DOHH2 (cell line): ENCODE measurements around the gene PLSCR4.

Source experiments
- H3F3A ChIP-seq: fragments of 200-600 bp; sonication (generic), shearing (Covaris generic); 2 replicates; pipeline ENCODE4 v1.6.0; 2016; ENCODE audit warnings: antibody characterized with exemption, mild to moderate bottlenecking; ENCODE audit not compliant: control insufficient read depth, insufficient read depth
- H3K27ac ChIP-seq: fragments of 200-600 bp; sonication (generic); 2 replicates; pipeline ENCODE4 v1.5.1; 2014; ENCODE audit warnings: low read depth, mild to moderate bottlenecking, low read length, moderate library complexity
- H3K27me3 ChIP-seq: fragments of 200-600 bp; sonication (generic); 2 replicates; pipeline ENCODE4 v1.6.1; 2014; ENCODE audit warnings: mild to moderate bottlenecking, low read length, mixed read lengths; ENCODE audit not compliant: control insufficient read depth
- H3K36me3 ChIP-seq: fragments of 200-600 bp; sonication (generic); 2 replicates; pipeline ENCODE4 v1.6.1; 2014; ENCODE audit warnings: mild to moderate bottlenecking, low read length, moderate library complexity, mixed read lengths; ENCODE audit not compliant: control insufficient read depth
- H3K4me1 ChIP-seq: fragments of 200-600 bp; sonication (generic); 2 replicates; pipeline ENCODE4 v1.6.1; 2014; ENCODE audit warnings: mild to moderate bottlenecking, low read length, mixed read lengths; ENCODE audit not compliant: control insufficient read depth
- H3K4me2 ChIP-seq: fragments of 200-600 bp; sonication (generic); 2 replicates; pipeline ENCODE4 v1.6.0; 2014; ENCODE audit warnings: mild to moderate bottlenecking, low read length, moderate library complexity
- H3K4me3 ChIP-seq: fragments of 200-600 bp; sonication (generic); 2 replicates; pipeline ENCODE4 v1.5.1; 2014; ENCODE audit warnings: mild to moderate bottlenecking, low read length, mixed read lengths
- H3K79me2 ChIP-seq: fragments of 200-600 bp; sonication (generic); 2 replicates; pipeline ENCODE4 v1.6.1; 2014; ENCODE audit warnings: mild to moderate bottlenecking, low read length, mixed read lengths; ENCODE audit not compliant: control insufficient read depth
- H3K9me2 ChIP-seq: fragments of 200-600 bp; sonication (generic); replicated peaks from 2 replicates; pipeline ENCODE4 v1.6.1; 2014; ENCODE audit warnings: mild to moderate bottlenecking, low read length, mixed read lengths; ENCODE audit not compliant: control insufficient read depth
- H3K9me3 ChIP-seq: fragments of 200-600 bp; sonication (generic); 2 replicates; pipeline ENCODE4 v1.6.1; 2014; ENCODE audit warnings: antibody characterized with exemption, low read length, mixed read lengths; ENCODE audit not compliant: control insufficient read depth, insufficient read depth
- H4K20me1 ChIP-seq: fragments of 200-600 bp; sonication (generic); 2 replicates; pipeline ENCODE4 v1.6.0; 2014; ENCODE audit warnings: low read depth, mild to moderate bottlenecking, antibody characterized with exemption, low read length, moderate library complexity; ENCODE audit not compliant: control insufficient read depth, insufficient read depth
- EZH2phosphoT487 ChIP-seq: fragments of 200-600 bp; sonication (generic); IDR thresholded peaks from 2 replicates; pipeline ENCODE4 v1.6.1; 2017; ENCODE audit warnings: borderline replicate concordance, mild to moderate bottlenecking, antibody characterized with exemption, low read length, moderate library complexity, mixed read lengths
- TF ChIP-seq, protein P1 (sequence below): fragments of 200-600 bp; sonication (generic); IDR thresholded peaks from one replicate; pipeline ENCODE4 v1.5.1; 2014; ENCODE audit warnings: antibody characterized with exemption, mild to moderate bottlenecking, low read depth, low read length; ENCODE audit not compliant: poor library complexity, severe bottlenecking

PLSCR4 gene

GRCh38 chr3:146156095-146156494, 94.8 kb downstream of the PLSCR4 start:
- Histone ChIP-seq H3K4me2 (no peak overlapping the region), H4K20me1 (no peaks in the 10 kb centered on the region), H3K4me3 (no peak overlapping the region), H3K36me3 (no peaks in the 10 kb centered on the region), H3K9me2 (no peaks in the 10 kb centered on the region), H3K4me1 (no peaks in the 10 kb centered on the region), H3K79me2 (no peaks in the 10 kb centered on the region), H3F3A (no peaks in the 10 kb centered on the region), H3K27me3 (no peaks in the 10 kb centered on the region), H3K27ac (no peak overlapping the region), H3K9me3 (no peaks in the 10 kb centered on the region)
- TF ChIP-seq, protein P1, sequence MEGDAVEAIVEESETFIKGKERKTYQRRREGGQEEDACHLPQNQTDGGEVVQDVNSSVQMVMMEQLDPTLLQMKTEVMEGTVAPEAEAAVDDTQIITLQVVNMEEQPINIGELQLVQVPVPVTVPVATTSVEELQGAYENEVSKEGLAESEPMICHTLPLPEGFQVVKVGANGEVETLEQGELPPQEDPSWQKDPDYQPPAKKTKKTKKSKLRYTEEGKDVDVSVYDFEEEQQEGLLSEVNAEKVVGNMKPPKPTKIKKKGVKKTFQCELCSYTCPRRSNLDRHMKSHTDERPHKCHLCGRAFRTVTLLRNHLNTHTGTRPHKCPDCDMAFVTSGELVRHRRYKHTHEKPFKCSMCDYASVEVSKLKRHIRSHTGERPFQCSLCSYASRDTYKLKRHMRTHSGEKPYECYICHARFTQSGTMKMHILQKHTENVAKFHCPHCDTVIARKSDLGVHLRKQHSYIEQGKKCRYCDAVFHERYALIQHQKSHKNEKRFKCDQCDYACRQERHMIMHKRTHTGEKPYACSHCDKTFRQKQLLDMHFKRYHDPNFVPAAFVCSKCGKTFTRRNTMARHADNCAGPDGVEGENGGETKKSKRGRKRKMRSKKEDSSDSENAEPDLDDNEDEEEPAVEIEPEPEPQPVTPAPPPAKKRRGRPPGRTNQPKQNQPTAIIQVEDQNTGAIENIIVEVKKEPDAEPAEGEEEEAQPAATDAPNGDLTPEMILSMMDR, result no peak
- no peak for TF ChIP-seq EZH2phosphoT487

DNA sequence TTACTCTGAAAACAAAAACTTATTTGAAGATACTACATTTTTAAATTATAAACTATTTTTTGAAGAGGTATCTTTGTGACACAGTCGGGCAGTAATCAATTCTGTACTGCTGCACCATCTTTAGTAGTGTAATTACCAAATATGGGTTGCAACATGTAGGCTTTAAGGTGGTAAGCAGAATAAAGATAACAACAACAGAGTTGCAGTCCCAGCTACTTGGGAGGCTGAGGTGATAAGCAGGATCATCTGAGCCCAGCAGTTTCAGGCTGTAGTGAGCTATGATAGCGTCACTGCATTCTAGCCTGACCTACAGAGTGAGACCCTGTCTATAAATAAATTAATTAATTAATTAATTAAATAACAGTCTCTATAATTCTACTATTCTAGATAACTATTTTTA, 95.9 kb downstream of the PLSCR4 start:
- Histone ChIP-seq H3K27me3 (no peaks in the 10 kb centered on the region), H3K36me3 (no peaks in the 10 kb centered on the region), H3K4me2 (no peak overlapping the region), H4K20me1 (no peaks in the 10 kb centered on the region), H3K9me3 (no peaks in the 10 kb centered on the region), H3K4me3 (no peak overlapping the region), H3F3A (no peaks in the 10 kb centered on the region), H3K79me2 (no peaks in the 10 kb centered on the region), H3K27ac (no peak overlapping the region), H3K9me2 (no peaks in the 10 kb centered on the region), H3K4me1 (no peaks in the 10 kb centered on the region)
- TF ChIP-seq, protein P1, result no peak
- no peak for TF ChIP-seq EZH2phosphoT487

GRCh38 chr3:146154316-146154715, 96.6 kb downstream of the PLSCR4 start:
- Histone ChIP-seq H3F3A (no peaks in the 10 kb centered on the region), H3K9me3 (no peaks in the 10 kb centered on the region), H4K20me1 (no peaks in the 10 kb centered on the region), H3K4me3 (no peak overlapping the region), H3K9me2 (no peaks in the 10 kb centered on the region), H3K27me3 (no peaks in the 10 kb centered on the region), H3K36me3 (no peaks in the 10 kb centered on the region), H3K79me2 (no peaks in the 10 kb centered on the region), H3K27ac (no peak overlapping the region), H3K4me1 (no peaks in the 10 kb centered on the region), H3K4me2 (no peak overlapping the region)
- TF ChIP-seq, protein P1, result no peak
- TF ChIP-seq EZH2phosphoT487, result no peak

DNA sequence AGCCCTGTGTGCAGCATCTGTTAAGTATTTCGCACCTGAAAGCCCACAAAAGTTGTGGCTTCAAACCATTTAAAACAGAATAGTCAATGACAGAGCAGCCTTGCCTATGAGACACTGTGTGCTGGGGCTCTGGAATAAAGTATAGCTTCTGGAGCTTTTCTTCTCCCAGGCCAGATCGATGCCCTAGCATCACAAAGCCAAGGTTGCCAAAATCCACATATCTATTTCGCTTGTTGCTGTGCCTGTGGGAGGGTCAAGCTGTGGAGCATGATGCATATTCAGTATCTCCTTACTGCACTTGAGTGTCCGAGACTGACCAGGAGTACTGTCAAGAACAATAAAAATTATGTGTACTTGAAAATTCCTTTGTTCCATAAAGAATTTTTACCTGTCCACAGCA, 97.5 kb downstream of the PLSCR4 start:
- Histone ChIP-seq H3F3A (no peaks in the 10 kb centered on the region), H3K4me3 (no peak overlapping the region), H3K9me3 (no peaks in the 10 kb centered on the region), H3K27me3 (no peaks in the 10 kb centered on the region), H3K79me2 (no peaks in the 10 kb centered on the region), H3K27ac (no peak overlapping the region), H3K4me2 (no peak overlapping the region), H3K4me1 (no peaks in the 10 kb centered on the region), H3K9me2 (no peaks in the 10 kb centered on the region), H3K36me3 (no peaks in the 10 kb centered on the region), H4K20me1 (no peaks in the 10 kb centered on the region)
- TF ChIP-seq, protein P1, result no peak
- TF ChIP-seq EZH2phosphoT487, result no peak
